Upper lobe of left lung (tissue), 6 donors: ENCODE measurements around the gene CFAP161. TPM values are rescaled to one million over a fixed set of nuclear protein-coding genes. Genes with fewer than 3 reads are reported as not detected.

Experiments
- ATAC-seq, 2 donors: fragments of 200-7000 bp; cut with Tn5 transposase; one replicate each; pipeline ENCODE4 v1.9.1; 2022; ENCODE audit warnings: mild to moderate bottlenecking in 2 of 2, moderate library complexity in 2 of 2; ENCODE audit not compliant: low FRiP score in 2 of 2
- DNase-seq, 2 donors: peaks; one replicate each; pipeline ENCODE4 v3.0.0-alpha.2; 2019 to 2020
- H3K27ac ChIP-seq, 4 donors: fragments of 200-600 bp; sonication (generic); one replicate each; pipeline ENCODE4 v1.5.1; 2016 to 2019
- H3K27me3 ChIP-seq, 4 donors: fragments of 200-600 bp; sonication (generic); one replicate each; pipeline ENCODE4 v1.5.1; 2017 to 2019
- H3K36me3 ChIP-seq, 4 donors: fragments of 200-600 bp; sonication (generic); one replicate each; pipeline ENCODE4 v1.5.1; 2016 to 2019
- H3K4me1 ChIP-seq, 4 donors: fragments of 200-600 bp; sonication (generic); one replicate each; pipeline ENCODE4 v1.5.1; 2018 to 2019
- H3K4me3 ChIP-seq, 4 donors: fragments of 200-600 bp; sonication (generic); one replicate each; pipeline ENCODE4 v1.5.1; 2017 to 2019; ENCODE audit warnings: mild to moderate bottlenecking in 2 of 4, moderate library complexity in 1 of 4
- H3K9me3 ChIP-seq, 4 donors: fragments of 200-600 bp; sonication (generic); one replicate each; pipeline ENCODE4 v1.5.1; 2018 to 2019
- EP300 ChIP-seq, 4 donors: sonication (generic); formaldehyde crosslinking; IDR thresholded peaks; one replicate each; pipeline ENCODE4 v1.5.1; 2017; ENCODE audit warnings: antibody characterized with exemption in 4 of 4, control low read depth in 2 of 4
- POLR2A ChIP-seq, 4 donors: fragments of 450-650 bp; IDR thresholded peaks; one replicate each; pipeline ENCODE4 v1.5.1; 2016 to 2017; ENCODE audit warnings: antibody characterized with exemption in 4 of 4, mild to moderate bottlenecking in 2 of 4
- POLR2AphosphoS5 ChIP-seq, 2 donors: sonication (generic); formaldehyde crosslinking; IDR thresholded peaks; one replicate each; pipeline ENCODE4 v1.5.1; 2017; ENCODE audit warnings: antibody characterized with exemption in 2 of 2
- WGBS, 2 donors: methylation state at CpG; one replicate each; pipeline ENCODE4 v1.1.5; 2017 to 2018; 5-methylcytosine and 5-hydroxymethylcytosine counted together
- total RNA-seq, 6 donors: library from RNA; depleted of rRNA in 4 of 6; stranded (reverse); fragments of >200 nt in 4 of 6; gene quantifications; one replicate each; pipeline versions ENCODE4 v1.1.0 to v1.2.1, GENCODE V29; 2016 to 2021
- TF ChIP-seq, protein P1 (sequence below), 6 experiments: fragments of 450-650 bp in 4 of 6; fragments of 200-600 bp in 2 of 6; sonication (generic) in 2 of 6; IDR thresholded peaks; one replicate each; pipeline ENCODE4 v1.5.1; 2016 to 2019; ENCODE audit warnings: antibody characterized with exemption in 6 of 6
- donor health status: DM: no; HTN: no; CAD: no; lungs with moderate emphysema.
- donor health status: DM: no; HTN: yes; CAD: no; lungs with severe emphysema.

CFAP161 gene
- total RNA-seq, 6 donors from 2014 or later, result 1.2 to 9.0 (median 2.6) TPM

DNA sequence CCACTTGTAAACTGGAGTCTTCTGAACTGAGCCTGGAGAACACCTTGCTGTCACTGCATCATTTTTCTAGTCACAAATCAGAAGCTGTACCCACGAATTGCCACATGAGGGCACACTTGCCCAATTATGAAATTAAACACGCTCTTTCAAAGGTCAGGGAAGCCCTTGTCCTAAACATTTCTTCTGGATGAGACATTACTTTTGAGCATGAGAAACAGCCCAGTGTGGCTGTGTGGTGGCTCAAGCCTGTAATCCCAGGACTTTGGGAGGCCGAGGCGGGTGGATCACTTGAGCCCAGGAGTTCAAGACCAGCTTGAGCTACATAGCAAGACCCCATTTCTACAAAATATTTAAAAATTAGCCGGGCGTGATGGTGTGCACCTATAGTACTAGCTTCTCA, 27.5 kb upstream of the CFAP161 start:
- ATAC-seq, result peak; percentile 66 to 82
- WGBS, 2 donors, result 46% methylated on average over 6 of the region's 6 CpGs

DNA sequence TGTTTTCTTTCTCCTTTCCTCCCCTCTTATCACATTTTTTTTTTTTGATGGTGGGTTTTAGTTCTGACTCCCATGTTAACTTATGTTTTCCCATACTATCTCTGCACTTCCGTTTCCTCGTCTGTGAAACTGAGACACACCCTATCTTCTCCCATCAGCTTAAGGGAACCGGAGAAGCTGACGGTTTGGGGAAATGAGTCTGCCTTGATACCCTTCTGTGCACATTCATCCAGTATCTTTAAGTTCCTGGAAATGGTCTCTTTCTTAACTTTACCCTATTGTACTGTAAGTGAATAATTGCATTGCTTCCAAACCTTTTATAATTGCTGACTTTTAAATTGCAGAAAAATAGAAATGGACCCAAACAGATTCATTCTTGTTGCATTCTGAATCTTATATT, 26.2 kb upstream of the CFAP161 start:
- WGBS, 2 donors, result 53 to 60% methylated on average over 4 of the region's 4 CpGs
- Histone ChIP-seq H3K9me3 (no peaks in the 10 kb centered on the region), H3K4me1 (peaks cover 5 to 12% (median 11%) of the 10 kb centered on the region in 4 donors), H3K27ac (peak overlapping the region in 2 of 4 donors; percentile 31 to 53), H3K27me3 (no peaks in the 10 kb centered on the region), H3K4me3 (no peak overlapping the region), H3K36me3 (no peaks in the 10 kb centered on the region)
- peak in 1 of 2 donors; percentile 63 for ATAC-seq
- TF ChIP-seq EP300 (IDR thresholded peaks at IDR 0.05) (no peak), POLR2A (IDR thresholded peaks at IDR 0.05) (no peak), POLR2AphosphoS5 (IDR thresholded peaks at IDR 0.05) (no peak)
- DNase-seq, result no peak

More for the DNA sequence above, 27.5 kb upstream of the CFAP161 start:
- H3K27ac ChIP-seq, result peak overlapping the region in 2 of 4 donors; percentile 20 to 31
- peaks cover 5 to 18% (median 14%) of the 10 kb centered on the region in 4 donors for H3K4me1 ChIP-seq
- no peaks in the 10 kb centered on the region for H3K27me3 ChIP-seq
- no peaks in the 10 kb centered on the region for H3K9me3 ChIP-seq
- no peak for TF ChIP-seq POLR2A (IDR thresholded peaks at IDR 0.05)
- TF ChIP-seq, protein P1, sequence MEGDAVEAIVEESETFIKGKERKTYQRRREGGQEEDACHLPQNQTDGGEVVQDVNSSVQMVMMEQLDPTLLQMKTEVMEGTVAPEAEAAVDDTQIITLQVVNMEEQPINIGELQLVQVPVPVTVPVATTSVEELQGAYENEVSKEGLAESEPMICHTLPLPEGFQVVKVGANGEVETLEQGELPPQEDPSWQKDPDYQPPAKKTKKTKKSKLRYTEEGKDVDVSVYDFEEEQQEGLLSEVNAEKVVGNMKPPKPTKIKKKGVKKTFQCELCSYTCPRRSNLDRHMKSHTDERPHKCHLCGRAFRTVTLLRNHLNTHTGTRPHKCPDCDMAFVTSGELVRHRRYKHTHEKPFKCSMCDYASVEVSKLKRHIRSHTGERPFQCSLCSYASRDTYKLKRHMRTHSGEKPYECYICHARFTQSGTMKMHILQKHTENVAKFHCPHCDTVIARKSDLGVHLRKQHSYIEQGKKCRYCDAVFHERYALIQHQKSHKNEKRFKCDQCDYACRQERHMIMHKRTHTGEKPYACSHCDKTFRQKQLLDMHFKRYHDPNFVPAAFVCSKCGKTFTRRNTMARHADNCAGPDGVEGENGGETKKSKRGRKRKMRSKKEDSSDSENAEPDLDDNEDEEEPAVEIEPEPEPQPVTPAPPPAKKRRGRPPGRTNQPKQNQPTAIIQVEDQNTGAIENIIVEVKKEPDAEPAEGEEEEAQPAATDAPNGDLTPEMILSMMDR (IDR thresholded peaks at IDR 0.05), result peak; percentile 67 to 83 (median 78)
- TF ChIP-seq EP300 (IDR thresholded peaks at IDR 0.05), result no peak
- TF ChIP-seq POLR2AphosphoS5 (IDR thresholded peaks at IDR 0.05), result no peak
- H3K4me3 ChIP-seq, result no peak overlapping the region
- DNase-seq, result peak in 1 of 2 donors; percentile 34
- H3K36me3 ChIP-seq, result no peaks in the 10 kb centered on the region

DNA sequence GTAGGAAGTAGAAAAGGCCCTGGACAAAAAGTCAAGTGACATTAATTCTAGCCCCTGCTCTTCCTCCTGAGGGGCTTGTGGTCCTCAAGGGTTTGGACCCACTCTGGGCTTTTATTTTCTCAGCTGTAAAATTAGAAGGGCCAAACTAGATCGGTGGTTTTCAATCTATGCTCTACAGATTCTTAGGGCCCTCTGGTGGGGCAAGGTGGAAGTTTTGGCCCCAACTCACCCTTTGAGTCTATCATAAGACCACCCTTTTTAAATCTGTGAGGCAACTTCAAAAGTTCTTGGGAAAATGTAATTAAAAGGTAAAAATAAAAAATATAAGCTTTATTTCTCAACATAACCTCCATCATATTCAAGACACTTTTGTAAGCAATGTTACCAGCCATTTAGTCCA, 25.6 kb upstream of the CFAP161 start:
- ATAC-seq (no peak), DNase-seq (no peak)
- Histone ChIP-seq H3K9me3 (no peaks in the 10 kb centered on the region), H3K27me3 (no peaks in the 10 kb centered on the region), H3K36me3 (no peaks in the 10 kb centered on the region), H3K4me3 (no peak overlapping the region), H3K4me1 (peaks cover 5 to 14% (median 11%) of the 10 kb centered on the region in 4 donors), H3K27ac (peak overlapping the region in 2 of 4 donors; percentile 31 to 53)
- TF ChIP-seq POLR2AphosphoS5 (IDR thresholded peaks at IDR 0.05), result no peak
- no peak for TF ChIP-seq POLR2A (IDR thresholded peaks at IDR 0.05)
- TF ChIP-seq EP300 (IDR thresholded peaks at IDR 0.05), result no peak
- TF ChIP-seq, protein P1 (IDR thresholded peaks at IDR 0.05), result peak in 5 of 6 experiments; percentile 20 to 42 (median 32)
- whole genome bisulfite sequencing, 2 donors, result 8 to 13% methylated on average over 1 of the region's 1 CpG

DNA sequence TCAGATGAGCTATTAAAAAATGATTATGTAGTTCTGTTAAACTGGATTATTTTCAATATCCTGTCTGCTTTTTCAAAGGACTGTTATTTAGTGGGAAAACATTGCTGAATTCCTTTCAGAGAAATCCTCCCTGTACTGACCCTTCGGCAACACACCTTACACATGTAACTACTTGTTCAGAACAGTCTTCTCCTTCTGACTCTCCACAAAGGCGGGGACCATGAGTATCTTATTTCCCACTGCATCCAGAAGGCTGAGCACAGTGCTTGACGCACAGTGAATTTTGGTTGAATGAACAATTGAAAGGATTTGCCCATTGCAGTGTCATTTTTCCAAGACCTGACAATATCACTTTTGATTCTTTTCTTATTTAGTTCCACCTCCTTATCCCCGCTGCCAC, 23.1 kb upstream of the CFAP161 start:
- WGBS, 2 donors, result 63 to 73% methylated on average over 4 of the region's 4 CpGs
- Histone ChIP-seq H3K9me3 (no peaks in the 10 kb centered on the region), H3K4me3 (no peak overlapping the region), H3K36me3 (no peaks in the 10 kb centered on the region), H3K4me1 (peaks cover 5 to 15% (median 13%) of the 10 kb centered on the region in 4 donors), H3K27ac (no peak overlapping the region), H3K27me3 (no peaks in the 10 kb centered on the region)
- ATAC-seq (no peak), DNase-seq (no peak)
- TF ChIP-seq EP300 (IDR thresholded peaks at IDR 0.05) (no peak), POLR2A (IDR thresholded peaks at IDR 0.05) (no peak), POLR2AphosphoS5 (IDR thresholded peaks at IDR 0.05) (no peak)
- TF ChIP-seq, protein P1 (IDR thresholded peaks at IDR 0.05), result no peak

DNA sequence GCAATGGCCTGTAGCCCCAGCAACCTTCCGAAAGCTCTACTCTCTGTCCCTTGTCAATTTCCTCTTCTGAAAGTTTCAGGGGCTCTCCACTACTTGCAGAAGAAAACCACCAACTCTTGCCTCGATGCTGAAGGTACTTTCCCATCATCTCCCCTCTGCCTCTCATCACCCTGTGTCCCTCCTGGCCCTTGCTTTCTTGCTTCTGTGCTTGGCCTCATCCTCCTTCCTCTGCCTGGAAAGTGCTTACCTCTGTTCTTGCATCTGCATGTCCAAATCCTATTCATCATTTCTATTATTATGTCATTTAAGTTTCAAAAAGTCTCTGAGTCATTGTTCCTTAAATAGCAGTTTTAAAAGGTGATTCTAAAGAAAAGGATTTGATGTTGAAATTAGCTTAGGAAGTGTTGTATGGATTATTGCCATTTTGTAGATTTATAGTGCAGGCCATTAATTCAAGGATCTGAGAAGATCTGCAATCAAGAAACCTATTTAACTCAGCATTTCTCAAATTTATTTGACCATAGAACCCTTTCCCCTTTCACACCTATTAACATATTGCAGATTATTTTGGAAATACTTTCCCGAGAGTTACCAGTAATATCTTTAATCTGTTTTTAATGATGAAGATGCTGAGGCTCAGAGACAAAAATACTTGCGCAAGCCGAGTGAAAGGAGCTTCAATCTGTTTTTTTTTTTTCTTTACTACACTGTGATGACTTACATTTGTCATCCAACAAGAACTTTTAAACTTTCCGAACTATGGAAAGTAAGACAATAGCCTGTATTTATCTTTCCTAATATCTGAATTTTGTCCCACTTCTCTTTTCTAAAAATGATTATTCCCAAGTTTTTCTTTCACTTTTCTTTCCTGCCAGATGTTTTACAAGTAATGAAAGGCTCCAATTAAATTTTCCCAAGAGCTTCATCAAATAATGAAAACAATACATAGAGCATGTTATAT, 22.3 kb upstream of the CFAP161 start:
- Histone ChIP-seq H3K36me3 (no peaks in the 10 kb centered on the region), H3K27me3 (no peaks in the 10 kb centered on the region), H3K4me1 (peaks cover 2 to 13% (median 8%) of the 10 kb centered on the region in 4 donors), H3K9me3 (no peaks in the 10 kb centered on the region), H3K4me3 (no peak overlapping the region), H3K27ac (no peak overlapping the region)
- TF ChIP-seq EP300 (IDR thresholded peaks at IDR 0.05) (no peak), POLR2AphosphoS5 (IDR thresholded peaks at IDR 0.05) (no peak), POLR2A (IDR thresholded peaks at IDR 0.05) (no peak)
- TF ChIP-seq, protein P1 (IDR thresholded peaks at IDR 0.05), result no peak
- ATAC-seq (no peak), DNase-seq (no peak)
- WGBS, 2 donors, result 62 to 66% methylated on average over 6 of the region's 6 CpGs
